WTC11 (cell line): ENCODE measurements around the gene BCLAF1. TPM values are rescaled to one million over a fixed set of nuclear protein-coding genes. Genes with fewer than 3 reads are reported as not detected.

Experiments
- ATAC-seq: fragments of 200-7000 bp; cut with Tn5 transposase; 2 replicates; pipeline ENCODE4 v1.10.0; 2021; ENCODE audit warnings: mild to moderate bottlenecking, moderate library complexity
- CTCF ChIA-PET: fragments of 300-600 bp; sonication (Branson Sonifier 250); formaldehyde crosslinking; loops from one replicate; lab custom pipeline; 2021; ENCODE audit warnings: antibody characterized with exemption; lab: Charles Lee
- POLR2A ChIA-PET: fragments of 350-600 bp; sonication (Branson Sonifier 250); formaldehyde crosslinking; loops from one replicate; lab custom pipeline; 2021; ENCODE audit warnings: antibody characterized with exemption; lab: Charles Lee
- DNase-seq: peaks from one replicate; pipeline ENCODE4 v3.0.0; 2021; ENCODE audit warnings: low spot score
- H3K27ac Mint-ChIP-seq: 2 replicates; pipeline ENCODE4 v1.8.0; 2021; ENCODE audit warnings: mixed read lengths
- H3K27me3 Mint-ChIP-seq: 2 replicates; pipeline ENCODE4 v1.8.0; 2021; ENCODE audit warnings: low read depth, mild to moderate bottlenecking, moderate library complexity, mixed read lengths
- H3K36me3 Mint-ChIP-seq: 2 replicates; pipeline ENCODE4 v1.8.0; 2021; ENCODE audit warnings: mixed read lengths
- H3K4me1 Mint-ChIP-seq: 2 replicates; pipeline ENCODE4 v1.8.0; 2022; ENCODE audit warnings: mixed read lengths
- H3K4me3 Mint-ChIP-seq: 2 replicates; pipeline ENCODE4 v1.8.0; 2021; ENCODE audit warnings: mild to moderate bottlenecking, moderate library complexity, mixed read lengths
- H3K9me3 Mint-ChIP-seq: 2 replicates; pipeline ENCODE4 v1.8.0; 2021; ENCODE audit warnings: mixed read lengths
- AFF4 ChIP-seq: sonication (generic); formaldehyde crosslinking; IDR thresholded peaks from 2 replicates; pipeline ENCODE4 v1.8.1; 2023; ENCODE audit warnings: mild to moderate bottlenecking, missing genetic modification reagents, borderline replicate concordance
- AR ChIP-seq: fragments of 250-450 bp; sonication (Bioruptor Pico); IDR thresholded peaks from 2 replicates; pipeline ENCODE4 v1.9.0; 2021; ENCODE audit warnings: mild to moderate bottlenecking
- CREM ChIP-seq: sonication (generic); formaldehyde crosslinking; IDR thresholded peaks from 2 replicates; pipeline ENCODE4 v1.8.1; 2022; ENCODE audit warnings: mild to moderate bottlenecking, missing genetic modification reagents, moderate library complexity
- GABPB1 ChIP-seq: sonication (generic); formaldehyde crosslinking; IDR thresholded peaks from 2 replicates; pipeline ENCODE4 v1.8.1; 2023; ENCODE audit warnings: mild to moderate bottlenecking, missing genetic modification reagents
- GRHL2 ChIP-seq: fragments of 250-450 bp; sonication (Bioruptor Pico); IDR thresholded peaks from 2 replicates; pipeline ENCODE4 v1.8.0; 2022; ENCODE audit warnings: mild to moderate bottlenecking, moderate library complexity; ENCODE audit not compliant: insufficient replicate concordance, severe bottlenecking
- NR1H2 ChIP-seq: sonication (generic); formaldehyde crosslinking; IDR thresholded peaks from 2 replicates; pipeline ENCODE4 v1.9.0; 2021; ENCODE audit warnings: mild to moderate bottlenecking, moderate library complexity, missing genetic modification reagents
- PREB ChIP-seq: sonication (generic); formaldehyde crosslinking; IDR thresholded peaks from 2 replicates; pipeline ENCODE4 v1.8.1; 2022; ENCODE audit warnings: mild to moderate bottlenecking, missing genetic modification reagents, moderate library complexity, borderline replicate concordance
- TCF7 ChIP-seq: sonication (generic); formaldehyde crosslinking; IDR thresholded peaks from 2 replicates; pipeline ENCODE4 v1.8.0; 2022; ENCODE audit warnings: mild to moderate bottlenecking, low read depth, missing genetic modification reagents, moderate library complexity
- TEAD1 ChIP-seq: sonication (generic); formaldehyde crosslinking; IDR thresholded peaks from 2 replicates; pipeline ENCODE4 v1.8.0; 2022; ENCODE audit warnings: mild to moderate bottlenecking, missing genetic modification reagents
- total RNA-seq: library from RNA; stranded (reverse); gene quantifications from 3 replicates; pipeline ENCODE4 v1.2.3, GENCODE V29; 2021
- TF ChIP-seq, protein P1 (sequence below): sonication (generic); formaldehyde crosslinking; IDR thresholded peaks from 2 replicates; pipeline ENCODE4 v1.8.1; 2023; ENCODE audit warnings: mild to moderate bottlenecking, missing genetic modification reagents

BCLAF1 gene
- total RNA-seq, 1 experiment from 2014 or later = 184 TPM

DNA sequence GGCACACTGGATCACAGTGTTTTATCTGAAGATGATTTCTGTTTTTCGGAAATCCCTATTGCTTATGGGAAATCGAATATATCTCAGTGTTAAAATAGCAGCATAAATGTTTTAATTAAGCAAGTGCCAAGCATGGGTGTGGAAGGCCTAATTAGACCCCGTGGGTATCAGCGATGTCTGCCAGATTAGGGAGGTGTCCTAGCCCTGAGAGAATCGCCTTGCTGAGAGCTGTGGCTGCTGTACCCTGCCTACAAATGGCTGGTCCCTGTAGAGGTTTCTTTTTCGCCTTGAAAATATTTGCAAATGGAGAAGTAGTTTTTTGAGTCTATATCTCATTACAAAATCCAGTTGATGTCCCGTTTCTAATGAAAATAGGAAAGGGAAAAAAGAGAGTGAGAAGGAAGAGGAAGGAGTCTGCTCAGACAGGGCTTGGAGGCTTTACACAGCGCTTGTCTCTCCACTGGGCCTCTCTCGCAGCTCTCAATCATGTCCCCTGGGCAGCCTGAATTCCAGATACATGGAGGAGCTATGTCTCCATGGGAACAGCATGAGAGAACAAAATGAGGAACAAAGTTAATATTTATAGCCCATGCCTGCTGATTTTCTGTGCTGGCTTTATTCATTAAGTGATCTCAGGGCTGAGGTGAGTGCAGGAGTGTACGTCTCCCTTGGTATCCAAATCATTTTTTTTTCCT lies 35.2 kb upstream of the BCLAF1 start (continued):
- TF ChIP-seq, protein P1, sequence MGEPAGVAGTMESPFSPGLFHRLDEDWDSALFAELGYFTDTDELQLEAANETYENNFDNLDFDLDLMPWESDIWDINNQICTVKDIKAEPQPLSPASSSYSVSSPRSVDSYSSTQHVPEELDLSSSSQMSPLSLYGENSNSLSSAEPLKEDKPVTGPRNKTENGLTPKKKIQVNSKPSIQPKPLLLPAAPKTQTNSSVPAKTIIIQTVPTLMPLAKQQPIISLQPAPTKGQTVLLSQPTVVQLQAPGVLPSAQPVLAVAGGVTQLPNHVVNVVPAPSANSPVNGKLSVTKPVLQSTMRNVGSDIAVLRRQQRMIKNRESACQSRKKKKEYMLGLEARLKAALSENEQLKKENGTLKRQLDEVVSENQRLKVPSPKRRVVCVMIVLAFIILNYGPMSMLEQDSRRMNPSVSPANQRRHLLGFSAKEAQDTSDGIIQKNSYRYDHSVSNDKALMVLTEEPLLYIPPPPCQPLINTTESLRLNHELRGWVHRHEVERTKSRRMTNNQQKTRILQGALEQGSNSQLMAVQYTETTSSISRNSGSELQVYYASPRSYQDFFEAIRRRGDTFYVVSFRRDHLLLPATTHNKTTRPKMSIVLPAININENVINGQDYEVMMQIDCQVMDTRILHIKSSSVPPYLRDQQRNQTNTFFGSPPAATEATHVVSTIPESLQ = no peak
- TF ChIP-seq AFF4 (CRISPR knock-in tag) (no peak), TCF7 (CRISPR knock-in tag) (no peak), CREM (CRISPR knock-in tag) (no peak), TEAD1 (CRISPR knock-in tag) (no peak), GRHL2 (CRISPR knock-in tag) (no peak), AR (CRISPR knock-in tag) (no peak), PREB (CRISPR knock-in tag) (no peak)

DNA sequence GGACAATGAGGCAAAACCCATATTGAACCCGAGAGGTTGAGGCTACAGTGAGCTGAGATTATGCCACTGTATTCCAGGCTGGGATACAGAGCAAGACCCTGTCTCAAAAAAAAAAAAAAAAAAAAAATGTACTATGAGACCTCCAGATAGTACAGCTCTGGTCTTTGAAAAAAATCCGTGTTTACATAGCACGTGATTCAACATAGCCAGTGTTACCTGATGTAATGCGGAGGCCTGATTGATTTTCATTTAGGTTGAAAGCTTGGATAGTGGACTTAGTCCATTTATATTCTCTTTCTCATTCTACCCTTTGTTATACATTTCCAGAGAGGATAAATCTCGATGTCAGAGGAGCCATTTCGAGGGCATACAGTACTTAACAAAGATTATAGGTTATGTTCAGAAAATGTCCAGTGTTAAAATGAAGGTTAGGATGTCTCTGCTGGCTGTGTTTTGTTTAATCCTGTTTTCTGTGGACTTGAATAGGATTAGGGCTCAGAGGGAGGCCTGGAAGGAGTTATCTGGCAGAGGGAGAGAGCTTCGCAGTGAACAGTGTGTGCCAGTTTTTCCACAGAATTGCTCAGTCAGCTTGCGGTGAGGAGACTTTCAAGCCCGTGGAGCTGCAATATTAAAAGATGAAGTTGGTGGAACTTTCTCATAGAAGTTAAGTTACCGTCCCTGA lies 33.9 kb upstream of the BCLAF1 start:
- no peaks in the 10 kb centered on the region for H3K36me3 Mint-ChIP-seq
- ChIA-PET POLR2A (no interaction called here), CTCF (interaction anchor here (1.1 to 1.3 kb wide), 2 partner anchors 9 to 227 kb away, joined by 3 read pairs; partner anchors contain the start of gene MAP7)
- no peaks in the 10 kb centered on the region for H3K4me1 Mint-ChIP-seq
- no peak overlapping the region for H3K4me3 Mint-ChIP-seq
- H3K27ac Mint-ChIP-seq = no peak overlapping the region
- H3K27me3 Mint-ChIP-seq = no peaks in the 10 kb centered on the region
- ATAC-seq (no peak), DNase-seq (no peak)
- no peaks in the 10 kb centered on the region for H3K9me3 Mint-ChIP-seq
- TF ChIP-seq GABPB1 (CRISPR knock-in tag) (peak; percentile 35; the same call in 1 of the 2 replicates), NR1H2 (CRISPR knock-in tag) (no peak), GRHL2 (CRISPR knock-in tag) (no peak), PREB (CRISPR knock-in tag) (no peak)
